ENCODE data around the gene TRDN. TPM values are rescaled to one million over a fixed set of nuclear protein-coding genes. Genes with fewer than 3 reads are reported as not detected.

TRDN gene
- total and polyA plus RNA-seq, 2 donors (not counting 1 experiment from before 2014, with no cell fraction given): not detected

DNA sequence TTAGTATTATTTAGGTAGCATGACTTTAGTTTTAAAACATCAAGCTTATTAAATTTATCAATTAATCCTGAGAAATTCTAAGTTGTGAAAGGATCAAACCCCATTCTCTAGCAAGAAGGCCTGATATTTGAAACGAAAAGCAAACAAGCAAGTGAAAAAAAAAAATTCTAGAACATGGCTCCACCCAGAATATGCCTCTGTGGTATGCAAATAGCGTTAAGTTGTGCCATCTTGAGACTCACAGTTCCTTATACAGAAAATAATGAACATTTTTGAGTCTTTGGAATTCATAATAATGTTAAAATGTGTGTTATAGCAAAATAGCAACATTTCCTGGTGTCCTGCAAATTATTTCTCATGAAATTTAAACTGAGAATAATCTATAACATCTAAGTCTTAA lies 42.0 kb downstream of the TRDN start:
- DNase-seq (ENCODE audit: low read depth in 2 of 2): no peak
- Histone ChIP-seq H2AFZ (ENCODE audit: low read length) (no peak overlapping the region), H3K4me1 (ENCODE audit: control insufficient read depth, extremely low read depth, insufficient read depth, low read length) (no peaks in the 10 kb centered on the region), H3K4me3 (replicated peaks in 1 of 4; ENCODE audit: control extremely low read depth in 1 of 4, insufficient read depth in 1 of 4, low read depth in 3 of 4, low read length in 4 of 4) (no peak overlapping the region), H3K9ac (ENCODE audit: insufficient read depth, low read length) (no peak overlapping the region), H4K20me1 (ENCODE audit: control insufficient read depth, extremely low read depth, insufficient read depth, low read length) (no peaks in the 10 kb centered on the region), H3K27me3 (ENCODE audit: control insufficient read depth, insufficient read depth, low read length) (no peaks in the 10 kb centered on the region), H3K36me3 (ENCODE audit: control insufficient read depth, insufficient read depth, low read length) (no peaks in the 10 kb centered on the region), H3K9me3 (ENCODE audit: control insufficient read depth, insufficient read depth, low read depth, low read length) (no peaks in the 10 kb centered on the region), H3K27ac (ENCODE audit: insufficient read depth, low read length) (no peak overlapping the region), H3K79me2 (ENCODE audit: control insufficient read depth, insufficient read depth, low read length) (no peaks in the 10 kb centered on the region), H3K4me2 (ENCODE audit: extremely low read depth, insufficient read depth, low read length) (no peak overlapping the region)
- no peak for TF ChIP-seq EZH2 (IDR thresholded peaks at IDR 0.05; ENCODE audit: low read length, missing control alignments)
- TF ChIP-seq CTCF (conservative IDR thresholded peaks at IDR 0.05 in 1 of 2, IDR thresholded peaks at IDR 0.05 in 1 of 2; ENCODE audit: low read depth in 1 of 2, low read length in 2 of 2): no peak

DNA sequence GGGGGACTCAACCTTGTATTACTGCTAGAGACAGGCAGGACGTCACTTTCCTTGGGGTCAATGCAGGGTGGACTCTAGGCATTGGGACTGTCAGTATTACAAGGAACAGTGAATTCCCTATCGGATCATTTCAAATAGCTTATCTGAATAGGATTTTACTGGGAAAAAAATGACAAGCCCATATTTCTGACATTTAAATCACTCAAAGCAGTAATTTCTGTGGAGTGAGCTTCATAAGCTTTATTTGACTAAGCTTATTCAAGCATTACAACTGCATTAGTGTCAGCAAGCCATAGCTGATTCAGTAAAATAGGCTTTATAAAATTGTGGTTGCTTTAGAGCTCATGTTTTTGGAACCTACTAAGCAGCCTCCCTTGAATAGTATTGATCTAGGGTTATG lies 44.3 kb downstream of the TRDN start:
- no peaks in the 10 kb centered on the region for H3K4me1 ChIP-seq (ENCODE audit: control insufficient read depth, extremely low read depth, insufficient read depth, low read length)
- no peak for DNase-seq (ENCODE audit: low read depth in 2 of 2)
- no peaks in the 10 kb centered on the region for H4K20me1 ChIP-seq (ENCODE audit: control insufficient read depth, extremely low read depth, insufficient read depth, low read length)
- H3K27me3 ChIP-seq (ENCODE audit: control insufficient read depth, insufficient read depth, low read length): no peaks in the 10 kb centered on the region
- H3K4me3 ChIP-seq (replicated peaks in 1 of 4; ENCODE audit: control extremely low read depth in 1 of 4, insufficient read depth in 1 of 4, low read depth in 3 of 4, low read length in 4 of 4): no peak overlapping the region
- H3K36me3 ChIP-seq (ENCODE audit: control insufficient read depth, insufficient read depth, low read length): no peaks in the 10 kb centered on the region
- no peak overlapping the region for H3K27ac ChIP-seq (ENCODE audit: insufficient read depth, low read length)
- no peaks in the 10 kb centered on the region for H3K79me2 ChIP-seq (ENCODE audit: control insufficient read depth, insufficient read depth, low read length)
- H2AFZ ChIP-seq (ENCODE audit: low read length): no peak overlapping the region
- TF ChIP-seq CTCF (conservative IDR thresholded peaks at IDR 0.05 in 1 of 2, IDR thresholded peaks at IDR 0.05 in 1 of 2; ENCODE audit: low read depth in 1 of 2, low read length in 2 of 2): no peak
- TF ChIP-seq EZH2 (IDR thresholded peaks at IDR 0.05; ENCODE audit: low read length, missing control alignments): no peak
- H3K4me2 ChIP-seq (ENCODE audit: extremely low read depth, insufficient read depth, low read length): no peak overlapping the region
- no peak overlapping the region for H3K9ac ChIP-seq (ENCODE audit: insufficient read depth, low read length)
- no peaks in the 10 kb centered on the region for H3K9me3 ChIP-seq (ENCODE audit: control insufficient read depth, insufficient read depth, low read depth, low read length)

DNA sequence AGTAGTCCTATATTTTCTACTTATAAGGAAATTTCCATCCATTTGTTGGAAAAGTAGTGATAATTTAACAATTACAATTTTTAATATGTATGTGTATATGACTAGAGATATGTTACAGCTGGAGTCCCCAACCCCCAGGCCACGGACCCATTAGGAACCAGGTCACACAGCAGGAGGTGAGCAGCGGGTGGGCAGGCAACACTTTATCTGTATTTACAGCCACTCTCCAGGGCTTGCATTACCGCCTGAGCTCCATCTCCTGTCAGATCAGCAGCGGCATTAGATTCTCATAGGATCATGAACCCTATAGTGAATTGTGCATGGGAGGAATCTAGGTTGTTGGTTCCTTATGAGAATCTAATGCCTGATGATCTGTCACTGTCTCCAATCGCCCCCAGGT lies 46.8 kb downstream of the TRDN start:
- H3K4me3 ChIP-seq (replicated peaks in 1 of 4; ENCODE audit: control extremely low read depth in 1 of 4, insufficient read depth in 1 of 4, low read depth in 3 of 4, low read length in 4 of 4): no peak overlapping the region
- no peak overlapping the region for H3K27ac ChIP-seq (ENCODE audit: insufficient read depth, low read length)
- no peaks in the 10 kb centered on the region for H3K36me3 ChIP-seq (ENCODE audit: control insufficient read depth, insufficient read depth, low read length)
- H3K27me3 ChIP-seq (ENCODE audit: control insufficient read depth, insufficient read depth, low read length): no peaks in the 10 kb centered on the region
- H3K79me2 ChIP-seq (ENCODE audit: control insufficient read depth, insufficient read depth, low read length): no peaks in the 10 kb centered on the region
- H2AFZ ChIP-seq (ENCODE audit: low read length): no peak overlapping the region
- H3K9ac ChIP-seq (ENCODE audit: insufficient read depth, low read length): no peak overlapping the region
- no peak overlapping the region for H3K4me2 ChIP-seq (ENCODE audit: extremely low read depth, insufficient read depth, low read length)
- no peak for DNase-seq (ENCODE audit: low read depth in 2 of 2)
- TF ChIP-seq EZH2 (IDR thresholded peaks at IDR 0.05; ENCODE audit: low read length, missing control alignments): no peak
- H3K9me3 ChIP-seq (ENCODE audit: control insufficient read depth, insufficient read depth, low read depth, low read length): no peaks in the 10 kb centered on the region
- H3K4me1 ChIP-seq (ENCODE audit: control insufficient read depth, extremely low read depth, insufficient read depth, low read length): no peaks in the 10 kb centered on the region
- H4K20me1 ChIP-seq (ENCODE audit: control insufficient read depth, extremely low read depth, insufficient read depth, low read length): no peaks in the 10 kb centered on the region
